AG04450 (cell line): ENCODE measurements around the gene UBR3. TPM values are rescaled to one million over a fixed set of nuclear protein-coding genes. Genes with fewer than 3 reads are reported as not detected.

Experiments used
- CTCF ChIA-PET: fragments of 300-600, 350-600 bp; formaldehyde crosslinking; extraction: SDS; loops from one replicate; lab custom pipeline; 2022; ENCODE audit warnings: antibody characterized with exemption, inconsistent platforms; lab: Charles Lee
- POLR2A ChIA-PET: fragments of 350-600 bp; formaldehyde crosslinking; extraction: SDS; loops from one replicate; lab custom pipeline; 2021; ENCODE audit warnings: antibody characterized with exemption, inconsistent platforms; lab: Yijun Ruan, JAX
- DNase-seq: peaks from one replicate; pipeline ENCODE4 v3.0.0-alpha.2; 2011; ENCODE audit warnings: low read depth, low spot score
- H3K27ac ChIP-seq: one replicate; pipeline ENCODE4 v1.5.1; 2012; ENCODE audit warnings: low read depth, low read length, control low read depth
- H3K27me3 ChIP-seq: one replicate; pipeline ENCODE4 v1.6.0; 2012; ENCODE audit warnings: low read length; ENCODE audit not compliant: control insufficient read depth, insufficient read depth
- H3K4me3 ChIP-seq: 2 replicates; pipeline ENCODE4 v1.5.1; 2011; ENCODE audit warnings: mild to moderate bottlenecking, low read depth, low read length, control low read depth
- H3K9me3 ChIP-seq: 2 replicates; pipeline ENCODE4 v1.5.1; 2012; ENCODE audit warnings: low read length; ENCODE audit not compliant: control insufficient read depth, insufficient read depth
- polyA plus RNA-seq: library from polyadenylated mRNA; depleted of rRNA; stranded (reverse); fragments of >200 nt; gene quantifications from 2 replicates; pipeline ENCODE4 v1.2.3, GENCODE V29; 2011
- TF ChIP-seq, protein P1 (sequence below): IDR thresholded peaks from 2 replicates; pipeline ENCODE4 v1.5.1; 2011; ENCODE audit warnings: low read depth, low read length, control low read depth, inconsistent platforms

Gene UBR3
- polyA plus RNA-seq, 1 experiment: 20.3 TPM

DNA sequence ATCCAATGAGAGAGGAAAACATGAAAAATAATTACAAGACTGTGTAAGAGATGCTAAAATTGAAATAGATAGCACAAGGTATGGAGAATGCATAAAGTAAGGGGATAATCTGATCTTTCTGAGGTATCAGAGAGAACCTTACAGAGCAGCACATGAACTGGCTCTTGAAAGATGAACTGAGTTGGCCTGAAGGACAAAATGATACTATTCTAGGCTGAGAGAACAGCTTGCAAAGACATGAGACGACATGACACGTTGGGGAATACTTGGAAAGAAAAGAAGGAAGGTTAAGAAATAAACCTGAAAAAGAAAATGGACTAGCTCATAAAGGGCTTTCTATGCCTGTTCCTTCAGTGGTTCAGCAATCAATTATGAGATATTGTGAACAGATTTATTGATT lies 198.0 kb downstream of the UBR3 start:
- CTCF ChIA-PET: no interaction called here
- POLR2A ChIA-PET: no interaction called here
- Histone ChIP-seq H3K4me3 (no peak overlapping the region), H3K27me3 (no peaks in the 10 kb centered on the region), H3K27ac (no peak overlapping the region), H3K9me3 (no peaks in the 10 kb centered on the region)
- TF ChIP-seq, protein P1, sequence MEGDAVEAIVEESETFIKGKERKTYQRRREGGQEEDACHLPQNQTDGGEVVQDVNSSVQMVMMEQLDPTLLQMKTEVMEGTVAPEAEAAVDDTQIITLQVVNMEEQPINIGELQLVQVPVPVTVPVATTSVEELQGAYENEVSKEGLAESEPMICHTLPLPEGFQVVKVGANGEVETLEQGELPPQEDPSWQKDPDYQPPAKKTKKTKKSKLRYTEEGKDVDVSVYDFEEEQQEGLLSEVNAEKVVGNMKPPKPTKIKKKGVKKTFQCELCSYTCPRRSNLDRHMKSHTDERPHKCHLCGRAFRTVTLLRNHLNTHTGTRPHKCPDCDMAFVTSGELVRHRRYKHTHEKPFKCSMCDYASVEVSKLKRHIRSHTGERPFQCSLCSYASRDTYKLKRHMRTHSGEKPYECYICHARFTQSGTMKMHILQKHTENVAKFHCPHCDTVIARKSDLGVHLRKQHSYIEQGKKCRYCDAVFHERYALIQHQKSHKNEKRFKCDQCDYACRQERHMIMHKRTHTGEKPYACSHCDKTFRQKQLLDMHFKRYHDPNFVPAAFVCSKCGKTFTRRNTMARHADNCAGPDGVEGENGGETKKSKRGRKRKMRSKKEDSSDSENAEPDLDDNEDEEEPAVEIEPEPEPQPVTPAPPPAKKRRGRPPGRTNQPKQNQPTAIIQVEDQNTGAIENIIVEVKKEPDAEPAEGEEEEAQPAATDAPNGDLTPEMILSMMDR: no peak
- no peak for DNase-seq

DNA sequence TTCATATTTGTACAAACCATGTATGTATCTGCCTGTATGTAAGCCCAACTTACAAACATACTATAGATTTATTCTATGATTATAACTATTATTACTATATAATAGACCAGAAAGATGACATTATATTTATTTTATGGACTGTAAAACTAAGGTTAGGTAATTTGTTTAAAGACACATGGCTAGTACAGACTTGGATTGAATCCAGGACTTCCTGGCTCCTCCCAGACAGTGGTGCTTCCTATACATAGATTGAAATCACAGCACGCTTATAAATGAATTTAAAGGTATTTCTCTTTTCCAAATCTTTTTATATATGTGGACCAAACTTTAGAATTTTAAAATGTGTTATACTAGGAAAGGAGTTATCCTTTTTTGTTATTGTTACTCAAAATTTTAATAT lies 199.1 kb downstream of the UBR3 start:
- no peak overlapping the region for H3K4me3 ChIP-seq
- no peak for DNase-seq
- H3K27me3 ChIP-seq: no peaks in the 10 kb centered on the region
- POLR2A ChIA-PET: no interaction called here
- H3K9me3 ChIP-seq: no peaks in the 10 kb centered on the region
- TF ChIP-seq, protein P1: no peak
- H3K27ac ChIP-seq: no peak overlapping the region
- CTCF ChIA-PET: no interaction called here

DNA sequence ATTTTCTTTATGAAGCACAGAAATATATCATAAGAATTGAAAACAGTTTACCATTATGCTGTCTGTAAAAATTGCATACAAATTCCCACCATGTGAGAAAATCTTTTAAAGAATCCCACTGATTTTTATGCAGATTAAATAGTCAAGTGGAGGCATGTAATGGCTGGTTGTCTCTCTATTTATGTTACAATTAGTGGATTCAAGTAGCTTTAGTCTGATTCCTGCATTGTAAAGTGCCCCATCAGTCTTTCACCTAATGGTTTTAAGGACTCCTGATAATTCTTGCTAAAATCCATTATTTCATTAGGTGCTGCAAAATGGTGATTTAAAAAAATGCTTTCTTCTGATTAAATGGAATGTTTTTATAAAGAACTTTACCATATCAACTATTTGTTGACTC lies 202.3 kb downstream of the UBR3 start:
- ChIA-PET CTCF (no interaction called here), POLR2A (no interaction called here)
- H3K27me3 ChIP-seq: no peaks in the 10 kb centered on the region
- H3K9me3 ChIP-seq: no peaks in the 10 kb centered on the region
- no peak for DNase-seq
- H3K4me3 ChIP-seq: no peak overlapping the region
- TF ChIP-seq, protein P1: no peak
- H3K27ac ChIP-seq: no peak overlapping the region

DNA sequence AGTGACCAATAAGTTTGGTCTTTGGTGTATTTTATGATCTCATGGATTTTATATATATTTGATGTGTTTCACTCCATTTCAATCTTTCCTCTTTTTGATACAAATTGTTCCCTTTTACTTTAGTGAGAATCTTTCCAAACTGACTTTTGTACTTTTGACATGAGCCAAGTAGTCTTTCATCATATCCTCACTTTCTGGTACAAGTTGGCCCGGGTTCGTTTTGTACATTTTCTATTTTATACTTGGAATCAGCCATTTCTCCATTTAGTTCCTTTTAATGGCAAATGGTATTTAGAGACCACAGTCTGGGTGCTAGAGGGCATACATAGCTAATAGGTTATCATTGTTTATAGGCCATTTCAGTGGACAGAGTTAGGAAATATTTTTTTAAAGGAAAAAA lies 202.8 kb downstream of the UBR3 start:
- POLR2A ChIA-PET: no interaction called here
- H3K27ac ChIP-seq: no peak overlapping the region
- no peaks in the 10 kb centered on the region for H3K9me3 ChIP-seq
- no peak overlapping the region for H3K4me3 ChIP-seq
- no peaks in the 10 kb centered on the region for H3K27me3 ChIP-seq
- DNase-seq: no peak
- TF ChIP-seq, protein P1: no peak
- CTCF ChIA-PET: no interaction called here

DNA sequence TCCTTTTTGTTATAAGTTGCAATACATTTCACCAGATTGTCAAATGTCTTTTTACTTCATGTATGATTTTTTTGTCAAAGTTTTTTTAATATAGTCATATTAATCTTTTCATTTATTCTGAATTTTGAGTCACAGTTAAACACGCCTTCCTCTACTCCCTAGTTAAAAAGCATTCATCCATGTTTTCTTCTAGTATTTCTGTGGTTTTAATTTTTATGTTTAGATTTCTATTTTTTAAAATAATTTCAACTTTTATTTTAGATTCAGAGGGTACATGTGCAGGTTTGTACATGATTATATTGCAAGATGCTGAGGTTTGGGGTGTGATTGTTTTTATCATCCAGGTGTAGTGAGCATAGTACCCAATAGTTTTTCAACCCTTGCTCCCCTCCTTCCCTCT lies 204.0 kb downstream of the UBR3 start:
- Histone ChIP-seq H3K27me3 (no peaks in the 10 kb centered on the region), H3K4me3 (no peak overlapping the region), H3K9me3 (no peaks in the 10 kb centered on the region), H3K27ac (no peak overlapping the region)
- ChIA-PET CTCF (no interaction called here), POLR2A (no interaction called here)
- DNase-seq: no peak
- TF ChIP-seq, protein P1: no peak
